ENCODE results near the gene DLX5. TPM values are rescaled to one million over a fixed set of nuclear protein-coding genes. Genes with fewer than 3 reads are reported as not detected.

DLX5 gene
- total RNA-seq, 4 donors from 2014 or later: not detected

DNA sequence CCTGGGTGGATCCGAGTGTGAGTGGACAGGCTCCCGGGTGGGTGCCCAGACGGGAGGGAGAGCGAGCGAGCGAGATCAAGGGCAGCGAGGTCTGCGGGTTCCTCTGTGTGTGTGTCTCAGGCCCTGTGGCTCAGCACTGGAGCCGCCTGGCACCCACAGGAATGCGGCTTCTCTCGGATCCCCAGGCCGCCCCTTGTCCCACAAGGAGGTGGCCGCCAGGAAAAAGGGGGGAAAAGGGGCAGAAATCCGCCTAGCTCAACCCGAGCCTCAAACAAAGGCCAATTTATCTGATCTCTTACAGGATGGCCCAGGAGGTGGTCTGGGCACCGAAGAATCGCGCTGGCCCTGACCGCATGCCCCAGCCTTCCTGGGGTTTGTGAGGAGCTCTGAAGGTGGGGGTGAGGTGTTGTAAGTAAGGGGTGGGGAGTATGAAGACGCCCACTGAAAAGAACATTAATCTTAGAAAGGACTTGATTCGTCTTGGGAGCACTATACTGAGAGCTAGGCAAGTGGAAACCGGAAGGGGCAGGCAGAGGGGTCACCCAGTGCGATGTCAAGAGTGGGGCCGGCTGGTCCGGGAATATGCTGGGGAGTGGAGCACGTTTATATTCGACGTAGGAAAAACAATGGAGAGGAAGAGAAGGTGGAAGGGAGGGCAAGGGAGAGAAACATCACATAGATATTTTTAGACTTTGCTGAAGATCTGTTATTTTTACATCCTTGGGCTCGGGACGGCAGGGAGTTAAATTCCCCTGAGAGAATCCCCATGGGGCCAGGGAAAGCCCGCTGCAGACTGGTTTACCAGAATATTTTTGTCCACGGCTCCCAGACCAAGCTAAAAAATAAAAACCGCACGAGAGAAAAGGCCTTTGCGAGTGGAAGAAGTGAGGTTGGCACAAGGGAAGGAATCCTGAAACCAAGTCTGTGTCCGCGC is 7.2 kb downstream of the DLX5 start:
- Histone ChIP-seq H3K27me3 (peaks cover 100% of the 10 kb centered on the region), H3K36me3 (no peaks in the 10 kb centered on the region), H3K4me1 (peaks cover 0 to 19% (median 4%) of the 10 kb centered on the region in 4 donors), H3K9me3 (no peaks in the 10 kb centered on the region), H3K27ac (no peak overlapping the region), H3K4me3 (no peak overlapping the region)
- TF ChIP-seq POLR2AphosphoS5 (IDR thresholded peaks at IDR 0.05) (no peak), POLR2A (IDR thresholded peaks at IDR 0.05) (no peak), EP300 (IDR thresholded peaks at IDR 0.05; ENCODE audit: low read depth) (no peak)
- TF ChIP-seq, protein P1, sequence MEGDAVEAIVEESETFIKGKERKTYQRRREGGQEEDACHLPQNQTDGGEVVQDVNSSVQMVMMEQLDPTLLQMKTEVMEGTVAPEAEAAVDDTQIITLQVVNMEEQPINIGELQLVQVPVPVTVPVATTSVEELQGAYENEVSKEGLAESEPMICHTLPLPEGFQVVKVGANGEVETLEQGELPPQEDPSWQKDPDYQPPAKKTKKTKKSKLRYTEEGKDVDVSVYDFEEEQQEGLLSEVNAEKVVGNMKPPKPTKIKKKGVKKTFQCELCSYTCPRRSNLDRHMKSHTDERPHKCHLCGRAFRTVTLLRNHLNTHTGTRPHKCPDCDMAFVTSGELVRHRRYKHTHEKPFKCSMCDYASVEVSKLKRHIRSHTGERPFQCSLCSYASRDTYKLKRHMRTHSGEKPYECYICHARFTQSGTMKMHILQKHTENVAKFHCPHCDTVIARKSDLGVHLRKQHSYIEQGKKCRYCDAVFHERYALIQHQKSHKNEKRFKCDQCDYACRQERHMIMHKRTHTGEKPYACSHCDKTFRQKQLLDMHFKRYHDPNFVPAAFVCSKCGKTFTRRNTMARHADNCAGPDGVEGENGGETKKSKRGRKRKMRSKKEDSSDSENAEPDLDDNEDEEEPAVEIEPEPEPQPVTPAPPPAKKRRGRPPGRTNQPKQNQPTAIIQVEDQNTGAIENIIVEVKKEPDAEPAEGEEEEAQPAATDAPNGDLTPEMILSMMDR (IDR thresholded peaks at IDR 0.05): no peak
- WGBS, 2 donors (ENCODE audit: low coverage in 1 of 2): 17 to 18% methylated on average over 16 to 37 of the region's 37 CpGs
- DNase-seq: no peak
- intact Hi-C loops (cut with DNase I; ENCODE audit: low total_unique reads): no loop called here
- in situ Hi-C loops (cut with MboI; ENCODE audit: low pct_ligation_motif_present in 1 of 4, low pct_unique_long_range_greater_than_20kb in 1 of 4, low sequenced_read_pairs in 3 of 4): no loop called here

DNA sequence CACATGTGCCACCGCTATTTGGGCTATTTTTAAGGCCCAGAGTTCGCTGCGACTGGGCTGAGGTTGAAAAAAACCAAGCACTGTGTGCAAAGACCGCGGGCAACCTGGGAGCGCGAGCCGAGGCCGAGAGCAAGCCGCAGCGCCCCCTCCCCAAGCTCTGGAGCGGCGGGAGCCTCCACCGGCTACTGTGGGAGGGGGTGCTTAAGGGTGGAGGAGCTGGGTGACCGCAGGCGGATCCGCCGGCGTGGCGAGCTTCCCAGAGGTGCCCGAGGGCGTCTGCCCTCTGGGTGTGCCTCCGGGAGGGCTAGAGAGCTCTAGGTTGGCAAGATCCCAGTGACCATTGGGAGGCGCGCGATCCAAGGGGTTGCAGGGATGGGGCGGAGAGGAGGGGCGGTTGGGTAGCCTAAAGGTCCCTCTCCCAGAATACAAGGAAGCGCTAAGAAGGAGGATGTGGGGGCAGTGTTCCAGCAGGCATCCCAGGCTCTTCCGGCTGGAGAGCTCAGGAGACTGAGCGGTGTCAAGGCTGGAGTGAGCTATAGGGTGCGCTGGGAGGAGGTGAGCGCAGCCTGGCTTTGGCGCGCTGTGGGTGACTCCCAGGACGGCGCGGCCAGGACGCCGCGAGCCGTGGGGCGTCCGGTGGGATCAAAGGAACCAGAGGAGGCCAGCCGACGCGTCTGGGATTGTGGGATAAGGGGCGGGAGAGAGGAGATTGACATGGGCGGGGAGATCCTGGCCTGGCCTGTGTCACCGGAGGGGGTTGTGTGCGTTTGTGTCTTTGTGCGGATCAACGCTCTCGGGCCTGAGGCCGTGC is 8.0 kb downstream of the DLX5 start:
- in situ Hi-C loops (cut with MboI; ENCODE audit: low pct_ligation_motif_present in 1 of 4, low pct_unique_long_range_greater_than_20kb in 1 of 4, low sequenced_read_pairs in 3 of 4): no loop called here

DNA sequence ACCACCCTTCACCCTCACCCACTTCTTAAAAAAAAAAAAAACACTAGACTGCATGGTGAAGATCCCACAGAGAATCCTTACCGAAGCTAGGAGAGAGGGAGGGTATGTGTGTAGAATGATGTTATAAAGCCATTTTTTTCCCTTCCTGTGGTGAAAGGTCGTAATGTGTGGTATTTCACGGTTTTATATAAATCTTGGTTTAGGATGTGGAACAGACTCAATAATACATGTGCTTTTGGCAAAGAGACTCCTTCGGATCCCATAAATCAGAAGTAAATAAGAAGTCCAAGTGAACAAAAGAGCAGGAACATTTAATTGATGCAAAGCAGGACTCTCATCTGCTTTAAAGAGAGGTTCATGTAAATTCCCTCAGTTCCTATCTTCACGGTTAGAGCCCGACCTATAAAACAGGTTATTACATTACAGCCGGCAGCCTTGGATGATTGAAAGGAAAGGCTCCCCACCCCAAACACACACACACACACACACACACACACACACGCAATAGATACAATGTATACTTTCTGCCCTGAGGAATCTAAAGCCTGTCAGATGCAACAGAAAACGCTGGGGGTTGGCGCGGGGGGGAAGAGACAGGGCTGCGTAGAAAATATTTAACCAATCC is 8.8 kb downstream of the DLX5 start:
- H3K4me3 ChIP-seq: no peak overlapping the region
- no peak for DNase-seq
- in situ Hi-C loops (cut with MboI; ENCODE audit: low pct_ligation_motif_present in 1 of 4, low pct_unique_long_range_greater_than_20kb in 1 of 4, low sequenced_read_pairs in 3 of 4): no loop called here
- intact Hi-C loops (cut with DNase I; ENCODE audit: low total_unique reads): no loop called here
- no peaks in the 10 kb centered on the region for H3K9me3 ChIP-seq
- TF ChIP-seq POLR2AphosphoS5 (IDR thresholded peaks at IDR 0.05) (no peak), POLR2A (IDR thresholded peaks at IDR 0.05) (no peak), EP300 (IDR thresholded peaks at IDR 0.05; ENCODE audit: low read depth) (no peak)
- TF ChIP-seq, protein P1 (IDR thresholded peaks at IDR 0.05): no peak
- 4 to 10% methylated on average over 9 to 12 of the region's 12 CpGs for WGBS, 2 donors (ENCODE audit: low coverage in 1 of 2)
- H3K36me3 ChIP-seq: no peaks in the 10 kb centered on the region
- no peak overlapping the region for H3K27ac ChIP-seq
- peaks cover 0 to 11% (median under 1%) of the 10 kb centered on the region in 4 donors for H3K4me1 ChIP-seq
- H3K27me3 ChIP-seq: peaks cover 100% of the 10 kb centered on the region

More for the DNA sequence above, 8.0 kb downstream of the DLX5 start:
- intact Hi-C loops (cut with DNase I; ENCODE audit: low total_unique reads): no loop called here
- H3K9me3 ChIP-seq: no peaks in the 10 kb centered on the region
- peaks cover 100% of the 10 kb centered on the region for H3K27me3 ChIP-seq
- no peaks in the 10 kb centered on the region for H3K36me3 ChIP-seq
- H3K4me3 ChIP-seq: no peak overlapping the region
- H3K4me1 ChIP-seq: peaks cover 0 to 17% (median 4%) of the 10 kb centered on the region in 4 donors
- H3K27ac ChIP-seq: no peak overlapping the region
- TF ChIP-seq POLR2A (IDR thresholded peaks at IDR 0.05): no peak
- TF ChIP-seq EP300 (IDR thresholded peaks at IDR 0.05; ENCODE audit: low read depth): no peak
- TF ChIP-seq, protein P1 (IDR thresholded peaks at IDR 0.05): no peak
- no peak for TF ChIP-seq POLR2AphosphoS5 (IDR thresholded peaks at IDR 0.05)
- DNase-seq: no peak
- WGBS, 2 donors (ENCODE audit: low coverage in 1 of 2): 8% methylated on average over 54 of the region's 55 CpGs; no CpG with 5 or more reads in 1 of the 2 donors

DNA sequence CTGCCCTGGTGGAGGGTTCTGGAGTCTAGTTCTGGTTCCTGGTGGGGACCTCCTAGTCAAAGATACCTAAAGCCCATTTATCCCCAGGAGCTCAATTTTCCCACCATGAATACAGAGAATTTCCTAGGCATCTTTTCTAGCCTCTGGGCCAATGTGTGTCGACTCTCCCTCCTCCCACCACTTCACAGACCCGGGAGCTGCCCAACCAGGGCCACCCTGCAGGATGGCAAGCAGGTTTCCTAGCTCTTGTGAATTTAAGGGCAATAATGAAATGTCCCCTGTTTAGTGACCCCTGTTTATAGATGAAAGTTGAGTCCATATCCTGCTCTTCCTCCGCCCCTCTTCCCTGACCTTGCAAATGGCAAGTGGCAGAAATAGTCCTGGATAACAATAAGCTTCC is 9.4 kb downstream of the DLX5 start:
- Histone ChIP-seq H3K36me3 (no peaks in the 10 kb centered on the region), H3K9me3 (no peaks in the 10 kb centered on the region), H3K27ac (no peak overlapping the region), H3K4me3 (no peak overlapping the region), H3K4me1 (peaks cover 0 to 8% (median 0%) of the 10 kb centered on the region in 4 donors), H3K27me3 (peaks cover 100% of the 10 kb centered on the region)
- TF ChIP-seq POLR2AphosphoS5 (IDR thresholded peaks at IDR 0.05) (no peak), POLR2A (IDR thresholded peaks at IDR 0.05) (no peak), EP300 (IDR thresholded peaks at IDR 0.05; ENCODE audit: low read depth) (no peak)
- TF ChIP-seq, protein P1 (IDR thresholded peaks at IDR 0.05): no peak
- in situ Hi-C loops (cut with MboI; ENCODE audit: low pct_ligation_motif_present in 1 of 4, low pct_unique_long_range_greater_than_20kb in 1 of 4, low sequenced_read_pairs in 3 of 4) (no loop called here), intact Hi-C loops (cut with DNase I; ENCODE audit: low total_unique reads) (no loop called here)
- WGBS, 2 donors (ENCODE audit: low coverage in 1 of 2): 21 to 23% methylated on average over 3 of the region's 3 CpGs
- DNase-seq: no peak

Data from transverse colon (tissue), 4 donors.